ENCODE results near the gene C19orf44. TPM values are rescaled to one million over a fixed set of nuclear protein-coding genes. Genes with fewer than 3 reads are reported as not detected.
A peak's percentile ranks its signal among the peaks of the same experiment; 100 is the strongest.
"Not testable (repeated sequence)": the region's sequence is repeated elsewhere in the genome, so short reads cannot be mapped to it uniquely, and the experiment has no call there.

C19orf44 gene
- total RNA-seq, 1 donor from 2014 or later: 3.2 TPM

GRCh38 chr19:16541526-16542044 lies 45.4 kb downstream of the C19orf44 start:
- no peaks in the 10 kb centered on the region for H3K27me3 Mint-ChIP-seq (ENCODE audit: low read depth)
- peak overlapping the region; percentile 93 for H3K27ac Mint-ChIP-seq (ENCODE audit: unreplicated experiment)
- peak overlapping the region; percentile 86 for H3K4me3 Mint-ChIP-seq (ENCODE audit: unreplicated experiment)
- H3K9me3 Mint-ChIP-seq (ENCODE audit: low read depth): no peaks in the 10 kb centered on the region
- peaks cover 33% of the 10 kb centered on the region for H3K4me1 Mint-ChIP-seq (ENCODE audit: low read depth)
- DNase-seq (ENCODE audit: low spot score): no peak
- H3K36me3 Mint-ChIP-seq (ENCODE audit: low read depth): peaks cover 8% of the 10 kb centered on the region
- TF ChIP-seq CTCF (IDR thresholded peaks at IDR 0.05): no peak

- peaks cover 33% of the 10 kb centered on the region for H3K4me1 Mint-ChIP-seq (ENCODE audit: low read depth)
- no peaks in the 10 kb centered on the region for H3K27me3 Mint-ChIP-seq (ENCODE audit: low read depth)
- no peaks in the 10 kb centered on the region for H3K9me3 Mint-ChIP-seq (ENCODE audit: low read depth)
- H3K27ac Mint-ChIP-seq (ENCODE audit: unreplicated experiment): peak within 1 kb of the TSS; percentile 93
- peak; percentile 97 for DNase-seq (ENCODE audit: low spot score)
- H3K4me3 Mint-ChIP-seq (ENCODE audit: unreplicated experiment): peak within 1 kb of the TSS; percentile 86
- H3K36me3 Mint-ChIP-seq (ENCODE audit: low read depth): peaks cover 8% of the 10 kb centered on the region
- peak; percentile 22 for TF ChIP-seq CTCF (IDR thresholded peaks at IDR 0.05)
Observed at GRCh38 chr19:16542045-16542909, 46.1 kb downstream of the C19orf44 start, which contains the start of gene CHERP. Gene CHERP, minus strand, starts transcription at chr19:16542437. Its CDS starts 59 bp downstream, at chr19:16542378.

GRCh38 chr19:16542910-16543472 lies 46.8 kb downstream of the C19orf44 start:
- Mint-ChIP-seq H3K4me3 (ENCODE audit: unreplicated experiment) (peak overlapping the region; percentile 86), H3K9me3 (ENCODE audit: low read depth) (no peaks in the 10 kb centered on the region), H3K36me3 (ENCODE audit: low read depth) (peaks cover 7% of the 10 kb centered on the region), H3K4me1 (ENCODE audit: low read depth) (peaks cover 33% of the 10 kb centered on the region), H3K27ac (ENCODE audit: unreplicated experiment) (peak overlapping the region; percentile 90), H3K27me3 (ENCODE audit: low read depth) (no peaks in the 10 kb centered on the region)
- no peak for DNase-seq (ENCODE audit: low spot score)
- TF ChIP-seq CTCF (IDR thresholded peaks at IDR 0.05): no peak

- Mint-ChIP-seq H3K4me3 (ENCODE audit: unreplicated experiment) (peak overlapping the region; percentile 19), H3K4me1 (ENCODE audit: low read depth) (peaks cover 33% of the 10 kb centered on the region), H3K27ac (ENCODE audit: unreplicated experiment) (peak overlapping the region; percentile 32)
- H3K36me3 Mint-ChIP-seq (ENCODE audit: low read depth); H3K27me3 Mint-ChIP-seq (ENCODE audit: low read depth); DNase-seq (ENCODE audit: low spot score); H3K9me3 Mint-ChIP-seq (ENCODE audit: low read depth): not testable (repeated sequence)
Observed at GRCh38 chr19:16543734-16544133, 47.5 kb downstream of the C19orf44 start.

- H3K36me3 Mint-ChIP-seq (ENCODE audit: low read depth): peaks cover 2% of the 10 kb centered on the region
- H3K27ac Mint-ChIP-seq (ENCODE audit: unreplicated experiment): peak overlapping the region; percentile 22
- TF ChIP-seq CTCF (IDR thresholded peaks at IDR 0.05): no peak
- H3K27me3 Mint-ChIP-seq (ENCODE audit: low read depth): no peaks in the 10 kb centered on the region
- DNase-seq (ENCODE audit: low spot score): no peak
- peaks cover 31% of the 10 kb centered on the region for H3K4me1 Mint-ChIP-seq (ENCODE audit: low read depth)
- H3K4me3 Mint-ChIP-seq (ENCODE audit: unreplicated experiment): no peak overlapping the region
- no peaks in the 10 kb centered on the region for H3K9me3 Mint-ChIP-seq (ENCODE audit: low read depth)
Observed at GRCh38 chr19:16544473-16545231, 48.5 kb downstream of the C19orf44 start.
